ENCODE measurements around the gene LLCFC1.

LLCFC1 gene

GRCh38 chr7:142935941-142936565, 3.2 kb upstream of the LLCFC1 start:
- DNase-seq (ENCODE audit: low read depth) = no peak
- no peak overlapping the region for H3K4me3 ChIP-seq (ENCODE audit: control insufficient read depth, low read depth, low read length)
- TF ChIP-seq CTCF (IDR thresholded peaks at IDR 0.05; ENCODE audit: control insufficient read depth, insufficient read depth, low read depth, low read length, missing control alignments) = no peak

- no peak overlapping the region for H3K4me3 ChIP-seq (ENCODE audit: control insufficient read depth, low read depth, low read length)
- DNase-seq (ENCODE audit: low read depth) = no peak
- no peak for TF ChIP-seq CTCF (IDR thresholded peaks at IDR 0.05; ENCODE audit: control insufficient read depth, insufficient read depth, low read depth, low read length, missing control alignments)
Measured at GRCh38 chr7:142938611-142939010, 673 bp upstream of the LLCFC1 start.

DNA sequence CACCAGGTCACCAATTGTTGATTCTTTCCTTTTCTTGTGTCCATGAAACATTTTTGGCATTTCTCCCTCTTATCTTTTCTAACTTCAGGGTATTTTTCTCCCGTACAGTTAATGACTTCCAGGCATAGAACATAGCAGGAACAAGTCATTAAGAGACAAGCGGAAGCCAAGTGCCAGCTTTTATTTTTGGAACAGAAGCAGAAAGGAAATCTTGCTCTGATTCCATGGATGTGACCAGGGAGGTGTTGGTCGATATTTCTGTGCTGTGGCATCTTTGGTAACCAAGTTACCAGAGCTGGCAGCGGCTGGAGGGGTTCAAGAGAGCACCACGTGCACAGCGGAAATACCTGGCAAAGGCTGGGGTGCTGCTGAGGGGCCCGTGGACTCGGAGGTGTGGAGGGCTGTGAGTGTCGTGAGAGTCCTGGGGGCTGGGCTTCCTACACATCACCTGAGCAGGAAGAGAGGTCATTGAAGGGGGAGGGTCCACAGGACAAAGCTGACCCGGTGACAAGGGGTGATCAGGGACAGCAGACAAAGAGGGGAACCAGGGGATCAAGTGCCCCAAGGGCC, 1.8 kb downstream of the LLCFC1 start:
- H3K4me3 ChIP-seq (ENCODE audit: control insufficient read depth, low read depth, low read length) = no peak overlapping the region
- no peak for DNase-seq (ENCODE audit: low read depth)
- TF ChIP-seq CTCF (IDR thresholded peaks at IDR 0.05; ENCODE audit: control insufficient read depth, insufficient read depth, low read depth, low read length, missing control alignments) = no peak

DNA sequence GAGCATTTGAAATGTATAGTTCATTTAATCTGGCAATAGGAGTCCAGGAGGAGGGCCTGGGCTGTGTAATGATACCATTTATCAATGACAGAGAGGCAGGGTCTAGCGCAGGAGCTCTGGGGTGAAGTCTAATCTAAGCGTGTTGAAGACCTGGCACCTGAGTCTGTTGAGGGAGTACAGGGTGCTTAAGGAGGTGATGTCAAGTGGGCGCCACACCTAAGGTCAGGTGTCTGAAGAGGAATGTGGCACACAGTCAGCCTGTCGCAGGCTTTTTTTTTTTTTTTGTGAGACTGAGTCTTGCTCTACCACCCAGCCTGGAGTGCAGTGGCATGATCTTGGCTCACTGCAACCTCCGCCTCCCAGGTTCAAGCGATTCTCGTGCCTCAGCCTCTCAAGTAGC, 2.3 kb downstream of the LLCFC1 start:
- DNase-seq (ENCODE audit: low read depth) = no peak
- TF ChIP-seq CTCF (IDR thresholded peaks at IDR 0.05; ENCODE audit: control insufficient read depth, insufficient read depth, low read depth, low read length, missing control alignments) = no peak
- no peak overlapping the region for H3K4me3 ChIP-seq (ENCODE audit: control insufficient read depth, low read depth, low read length)

DNA sequence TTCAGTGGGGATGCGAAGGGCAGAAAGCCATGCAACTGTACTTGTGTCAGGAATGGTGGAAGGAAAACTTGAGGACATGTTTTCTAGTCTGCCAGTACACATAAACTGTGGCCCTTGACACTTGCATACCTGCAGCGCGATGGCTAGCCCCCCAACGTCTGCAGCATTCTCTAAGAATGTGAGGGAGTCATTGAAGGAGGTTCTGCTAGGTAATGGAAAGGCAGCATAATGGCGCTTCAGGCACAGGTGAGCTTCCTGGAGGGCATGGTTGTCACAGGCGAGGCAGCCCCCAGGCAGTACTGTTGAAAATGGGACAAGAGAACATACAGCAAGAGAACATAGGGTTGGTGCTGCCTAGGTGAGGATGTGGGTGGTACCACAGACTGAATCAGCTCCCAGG, 3.5 kb downstream of the LLCFC1 start:
- no peak for DNase-seq (ENCODE audit: low read depth)
- H3K4me3 ChIP-seq (ENCODE audit: control insufficient read depth, low read depth, low read length) = no peak overlapping the region
- TF ChIP-seq CTCF (IDR thresholded peaks at IDR 0.05; ENCODE audit: control insufficient read depth, insufficient read depth, low read depth, low read length, missing control alignments) = no peak

GRCh38 chr7:142943706-142944268, 4.5 kb downstream of the LLCFC1 start:
- TF ChIP-seq CTCF (IDR thresholded peaks at IDR 0.05; ENCODE audit: control insufficient read depth, insufficient read depth, low read depth, low read length, missing control alignments) = no peak
- no peak overlapping the region for H3K4me3 ChIP-seq (ENCODE audit: control insufficient read depth, low read depth, low read length)
- DNase-seq (ENCODE audit: low read depth) = no peak
